ENCODE results near the gene PCSK6. TPM values are rescaled to one million over a fixed set of nuclear protein-coding genes. Genes with fewer than 3 reads are reported as not detected.

The PCSK6 gene
- total and polyA plus RNA-seq, 8 donors = 2.8 to 91.5 (median 17.8) TPM

DNA sequence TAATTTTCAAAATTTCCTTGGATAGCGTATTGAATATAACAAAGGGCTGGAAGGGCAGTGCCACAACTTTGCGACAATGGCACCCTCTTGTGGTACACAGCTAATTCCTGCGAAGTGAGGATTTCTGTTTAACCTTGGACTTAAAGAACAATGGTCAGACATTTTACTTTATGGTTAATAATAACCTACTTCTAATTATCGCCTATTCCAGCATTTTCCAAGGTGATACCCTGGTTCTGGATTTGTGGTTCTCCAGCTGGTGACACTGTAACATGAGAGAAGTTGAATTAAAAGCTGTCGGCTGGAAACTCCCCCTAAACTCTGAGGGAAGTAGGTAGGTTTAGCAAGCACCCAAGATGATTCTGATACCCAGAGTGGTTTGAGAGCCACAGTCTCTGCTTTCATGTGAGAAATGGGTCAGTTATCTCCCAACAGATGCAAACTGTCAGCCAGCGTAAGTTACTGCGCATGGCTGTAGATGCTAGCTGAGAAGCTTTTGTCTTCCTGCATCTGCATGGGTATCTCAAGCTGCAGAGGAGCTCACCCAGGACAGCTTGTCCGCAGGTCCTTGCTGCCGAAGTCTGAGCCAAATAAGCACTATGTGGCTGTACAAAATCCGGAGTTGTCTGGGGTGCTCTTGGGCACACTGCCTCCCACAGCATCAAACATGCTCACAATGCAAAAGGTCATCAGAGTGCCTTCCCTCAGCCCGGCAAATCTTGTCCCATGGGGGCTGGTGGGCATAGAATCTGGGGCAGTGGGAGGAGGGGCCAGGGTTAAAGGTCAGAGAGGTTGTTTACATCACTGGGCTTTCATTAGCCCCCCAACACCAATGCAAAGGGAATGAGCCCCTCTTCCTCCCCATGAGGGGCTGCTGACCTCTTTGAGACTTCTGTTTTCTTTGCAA, 231.0 kb downstream of the PCSK6 start:
- Histone ChIP-seq H3K36me3 (no peaks in the 10 kb centered on the region), H3K27me3 (no peaks in the 10 kb centered on the region), H3K27ac (no peak overlapping the region), H3K9me3 (no peaks in the 10 kb centered on the region), H3K4me1 (peaks cover 0 to 23% (median 10%) of the 10 kb centered on the region in 4 donors), H3K4me3 (no peak overlapping the region)
- TF ChIP-seq EP300 (IDR thresholded peaks at IDR 0.05) (no peak), POLR2AphosphoS5 (IDR thresholded peaks at IDR 0.05) (peak in 1 of 3 donors; percentile 52), POLR2A (IDR thresholded peaks at IDR 0.05) (no peak)
- TF ChIP-seq, protein P1, sequence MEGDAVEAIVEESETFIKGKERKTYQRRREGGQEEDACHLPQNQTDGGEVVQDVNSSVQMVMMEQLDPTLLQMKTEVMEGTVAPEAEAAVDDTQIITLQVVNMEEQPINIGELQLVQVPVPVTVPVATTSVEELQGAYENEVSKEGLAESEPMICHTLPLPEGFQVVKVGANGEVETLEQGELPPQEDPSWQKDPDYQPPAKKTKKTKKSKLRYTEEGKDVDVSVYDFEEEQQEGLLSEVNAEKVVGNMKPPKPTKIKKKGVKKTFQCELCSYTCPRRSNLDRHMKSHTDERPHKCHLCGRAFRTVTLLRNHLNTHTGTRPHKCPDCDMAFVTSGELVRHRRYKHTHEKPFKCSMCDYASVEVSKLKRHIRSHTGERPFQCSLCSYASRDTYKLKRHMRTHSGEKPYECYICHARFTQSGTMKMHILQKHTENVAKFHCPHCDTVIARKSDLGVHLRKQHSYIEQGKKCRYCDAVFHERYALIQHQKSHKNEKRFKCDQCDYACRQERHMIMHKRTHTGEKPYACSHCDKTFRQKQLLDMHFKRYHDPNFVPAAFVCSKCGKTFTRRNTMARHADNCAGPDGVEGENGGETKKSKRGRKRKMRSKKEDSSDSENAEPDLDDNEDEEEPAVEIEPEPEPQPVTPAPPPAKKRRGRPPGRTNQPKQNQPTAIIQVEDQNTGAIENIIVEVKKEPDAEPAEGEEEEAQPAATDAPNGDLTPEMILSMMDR (IDR thresholded peaks at IDR 0.05) = peak in 5 of 7 experiments; percentile 68 to 87 (median 78)
- WGBS, 5 donors = 25 to 32% (median 27%) methylated on average over 10 to 11 of the region's 11 CpGs
- peak; percentile 71 to 92 for DNase-seq
- intact Hi-C loops (cut with DNase I; ENCODE audit: low total_unique reads) = loop anchor here (5.0 kb wide), 1 partner anchor 171 kb away; no protein-coding TSS in a partner anchor

DNA sequence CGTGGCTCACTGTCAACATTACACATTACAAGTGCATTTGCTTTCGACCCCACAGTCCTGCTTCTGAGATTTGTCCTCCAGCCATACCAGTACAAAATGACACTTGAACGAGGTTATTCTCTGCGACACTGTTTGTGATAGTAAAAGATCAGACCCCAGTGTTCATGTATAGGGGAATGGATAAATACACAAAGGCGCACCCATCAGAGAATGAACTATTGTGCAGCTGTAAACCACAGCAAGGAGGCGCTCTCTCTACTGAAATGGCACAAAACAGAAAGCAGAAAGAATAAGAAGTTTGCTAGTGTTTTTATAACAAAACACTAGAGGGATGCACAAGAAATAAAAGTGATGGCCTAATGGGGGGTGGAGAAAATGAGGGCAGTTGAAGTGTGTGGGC, 232.8 kb downstream of the PCSK6 start:
- Histone ChIP-seq H3K9me3 (no peaks in the 10 kb centered on the region), H3K4me1 (peaks cover 6 to 33% (median 21%) of the 10 kb centered on the region in 4 donors), H3K36me3 (no peaks in the 10 kb centered on the region), H3K27ac (no peak overlapping the region), H3K4me3 (no peak overlapping the region), H3K27me3 (no peaks in the 10 kb centered on the region)
- no peak for DNase-seq
- intact Hi-C loops (cut with DNase I; ENCODE audit: low total_unique reads) = loop anchor here (5.0 kb wide), 1 partner anchor 169 kb away; no protein-coding TSS in a partner anchor
- TF ChIP-seq POLR2AphosphoS5 (IDR thresholded peaks at IDR 0.05) = no peak
- 80 to 88% (median 85%) methylated on average over 6 of the region's 6 CpGs for WGBS, 5 donors

DNA sequence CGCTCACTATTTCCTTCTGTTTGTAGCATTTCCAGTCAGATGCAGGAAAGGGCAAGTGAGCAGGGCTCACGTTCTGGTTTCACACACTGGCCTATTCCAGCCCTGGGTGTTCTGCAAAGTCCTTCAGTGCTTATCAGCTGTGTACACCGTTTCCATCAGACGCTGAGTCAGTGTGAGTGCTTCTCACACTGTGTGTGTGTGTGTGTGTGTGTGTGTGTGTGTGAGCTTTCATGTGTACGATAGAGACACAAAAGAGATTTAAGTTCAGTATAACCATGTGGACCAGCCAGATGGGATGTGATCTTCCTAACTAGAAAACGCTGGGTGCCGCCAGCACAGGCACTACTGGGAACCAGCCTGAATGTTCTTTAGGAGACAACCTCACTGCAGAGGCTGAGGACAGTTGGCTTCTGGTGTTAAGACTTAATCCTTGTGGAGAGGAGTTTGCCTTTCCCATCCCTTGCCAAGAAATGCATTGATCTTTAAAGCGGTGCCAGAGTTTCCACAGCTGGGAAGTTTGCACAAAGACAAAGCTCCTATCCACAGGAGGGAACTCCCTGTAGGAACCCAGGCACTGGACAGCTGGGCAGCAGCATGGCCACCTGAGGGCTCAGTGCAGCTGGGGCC, 233.8 kb downstream of the PCSK6 start:
- intact Hi-C loops (cut with DNase I; ENCODE audit: low total_unique reads) = loop anchor here (5.0 kb wide), 1 partner anchor 168 kb away; no protein-coding TSS in a partner anchor
- no peaks in the 10 kb centered on the region for H3K27me3 ChIP-seq
- DNase-seq = peak in 1 of 2 donors; percentile 87
- no peaks in the 10 kb centered on the region for H3K9me3 ChIP-seq
- H3K27ac ChIP-seq = no peak overlapping the region
- peaks cover 6 to 33% (median 22%) of the 10 kb centered on the region in 4 donors for H3K4me1 ChIP-seq
- H3K4me3 ChIP-seq = no peak overlapping the region
- 15 to 34% (median 32%) methylated on average over 7 to 8 of the region's 8 CpGs for WGBS, 5 donors
- H3K36me3 ChIP-seq = no peaks in the 10 kb centered on the region
- TF ChIP-seq POLR2A (IDR thresholded peaks at IDR 0.05) (no peak), POLR2AphosphoS5 (IDR thresholded peaks at IDR 0.05) (peak in 2 of 3 donors; percentile 30 to 61)

- Histone ChIP-seq H3K36me3 (no peaks in the 10 kb centered on the region), H3K4me1 (peaks cover 11 to 40% (median 29%) of the 10 kb centered on the region in 4 donors), H3K27me3 (no peaks in the 10 kb centered on the region), H3K4me3 (no peak overlapping the region), H3K27ac (no peak overlapping the region), H3K9me3 (no peaks in the 10 kb centered on the region)
- intact Hi-C loops (cut with DNase I; ENCODE audit: low total_unique reads) = loop anchor here (5.0 kb wide), 1 partner anchor 168 kb away; no protein-coding TSS in a partner anchor
- DNase-seq = no peak
- WGBS, 5 donors = 51 to 63% (median 58%) methylated on average over 5 of the region's 5 CpGs
- TF ChIP-seq, protein P1 (IDR thresholded peaks at IDR 0.05) = no peak
- TF ChIP-seq EP300 (IDR thresholded peaks at IDR 0.05) (no peak), POLR2A (IDR thresholded peaks at IDR 0.05) (no peak), POLR2AphosphoS5 (IDR thresholded peaks at IDR 0.05) (no peak)
Observed at GRCh38 chr15:101255051-101255395, 234.5 kb downstream of the PCSK6 start.

All from stomach (tissue), 9 donors.